GM12874 (cell line): ENCODE results near the gene CMTM1.

ENCODE experiments used
- TF ChIP-seq, protein P1 (sequence below): IDR thresholded peaks from 2 replicates; pipeline ENCODE4 v1.5.1; 2011; ENCODE audit warnings: low read depth, mild to moderate bottlenecking, control low read depth, low read length, moderate library complexity; ENCODE audit not compliant: insufficient read depth

Gene CMTM1

DNA sequence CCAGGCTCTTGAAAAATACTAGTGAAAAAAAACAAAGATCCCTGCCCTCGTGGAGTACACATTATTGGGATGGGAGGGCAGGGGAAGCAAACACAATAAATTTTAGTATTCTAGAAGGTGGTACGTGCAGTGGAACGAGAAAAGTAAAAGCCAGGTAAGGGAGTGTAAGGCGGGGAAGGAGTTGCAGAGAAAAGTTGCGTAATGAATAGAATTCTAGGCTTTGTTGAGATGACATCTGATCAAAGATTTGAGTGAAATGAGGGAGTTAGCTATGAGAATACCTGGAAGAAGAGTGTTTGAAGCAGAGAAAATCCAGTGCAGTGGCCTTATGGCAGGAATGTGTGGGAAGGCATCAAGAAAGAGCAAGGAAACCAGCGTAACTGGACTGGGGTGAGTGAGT, 11.7 kb upstream of the CMTM1 start:
- TF ChIP-seq, protein P1, sequence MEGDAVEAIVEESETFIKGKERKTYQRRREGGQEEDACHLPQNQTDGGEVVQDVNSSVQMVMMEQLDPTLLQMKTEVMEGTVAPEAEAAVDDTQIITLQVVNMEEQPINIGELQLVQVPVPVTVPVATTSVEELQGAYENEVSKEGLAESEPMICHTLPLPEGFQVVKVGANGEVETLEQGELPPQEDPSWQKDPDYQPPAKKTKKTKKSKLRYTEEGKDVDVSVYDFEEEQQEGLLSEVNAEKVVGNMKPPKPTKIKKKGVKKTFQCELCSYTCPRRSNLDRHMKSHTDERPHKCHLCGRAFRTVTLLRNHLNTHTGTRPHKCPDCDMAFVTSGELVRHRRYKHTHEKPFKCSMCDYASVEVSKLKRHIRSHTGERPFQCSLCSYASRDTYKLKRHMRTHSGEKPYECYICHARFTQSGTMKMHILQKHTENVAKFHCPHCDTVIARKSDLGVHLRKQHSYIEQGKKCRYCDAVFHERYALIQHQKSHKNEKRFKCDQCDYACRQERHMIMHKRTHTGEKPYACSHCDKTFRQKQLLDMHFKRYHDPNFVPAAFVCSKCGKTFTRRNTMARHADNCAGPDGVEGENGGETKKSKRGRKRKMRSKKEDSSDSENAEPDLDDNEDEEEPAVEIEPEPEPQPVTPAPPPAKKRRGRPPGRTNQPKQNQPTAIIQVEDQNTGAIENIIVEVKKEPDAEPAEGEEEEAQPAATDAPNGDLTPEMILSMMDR: no peak

DNA sequence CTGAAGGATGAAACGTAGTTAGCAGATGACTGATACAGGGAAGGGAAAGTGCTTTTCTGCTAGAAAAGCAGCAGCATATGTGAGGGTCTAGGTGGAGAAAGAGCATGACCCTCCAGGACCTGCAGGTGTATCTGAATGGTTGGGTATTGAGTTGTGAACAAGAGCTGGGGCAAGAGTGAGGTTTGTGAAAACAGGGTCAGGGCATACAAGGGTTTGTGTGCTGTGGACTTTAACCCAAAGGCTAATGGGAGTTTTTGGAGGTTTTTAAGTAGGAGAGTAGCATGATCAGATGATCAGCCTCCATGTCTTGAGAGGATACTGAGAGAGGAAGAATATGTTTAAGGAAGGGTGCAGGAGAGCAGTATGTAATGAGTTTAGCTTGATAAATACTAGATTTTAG, 6.1 kb upstream of the CMTM1 start:
- TF ChIP-seq, protein P1: no peak

DNA sequence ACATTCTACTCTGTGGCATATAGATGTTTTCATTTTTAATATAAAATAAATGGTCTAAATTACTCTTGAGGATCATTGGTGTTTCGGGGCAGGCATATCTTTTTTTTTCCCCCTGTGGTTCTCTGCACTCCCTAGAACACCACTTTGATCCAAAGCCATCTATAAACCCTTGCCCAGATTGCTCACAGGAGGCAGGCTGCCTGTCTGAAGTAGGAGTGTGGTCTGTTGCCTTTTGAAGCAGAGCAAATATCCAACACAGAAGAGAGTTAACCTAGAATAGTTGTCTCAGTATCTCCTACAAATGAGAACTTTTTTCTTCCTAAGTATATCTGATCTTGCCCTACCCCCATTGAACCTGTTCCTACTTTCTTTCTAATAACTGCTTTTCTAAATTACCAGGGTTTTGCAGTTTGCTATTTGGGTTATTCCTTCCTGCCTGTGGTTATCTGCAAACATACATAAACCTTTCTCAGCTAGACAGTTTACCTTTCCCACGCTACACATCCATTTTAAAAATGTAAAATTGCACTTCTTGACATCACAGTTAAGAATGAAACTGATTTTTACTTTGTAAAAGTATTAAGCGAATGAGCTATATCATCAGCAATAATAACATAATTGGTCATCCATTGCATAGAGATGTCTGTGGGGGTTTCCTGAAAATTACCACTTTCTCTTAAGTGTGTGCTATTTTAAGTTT, 4.7 kb upstream of the CMTM1 start:
- TF ChIP-seq, protein P1: no peak

DNA sequence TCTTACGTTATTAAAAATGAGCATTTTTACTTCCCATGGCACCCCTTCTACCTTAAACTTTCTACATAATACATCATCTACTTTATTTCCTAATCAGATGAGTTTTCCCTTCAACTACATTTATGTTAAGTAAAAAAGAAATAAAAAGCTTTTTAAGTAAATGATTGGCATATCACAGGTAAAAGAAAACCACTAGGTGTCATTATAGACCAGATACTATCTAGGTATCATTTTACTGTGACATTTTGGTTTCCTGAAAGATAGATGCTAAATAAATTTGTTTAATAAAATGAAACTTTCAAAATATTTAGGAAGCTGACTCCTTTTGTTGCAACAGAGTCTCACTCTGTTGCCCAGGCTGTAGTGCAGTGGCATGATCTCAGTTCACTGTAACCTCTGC, 3.8 kb upstream of the CMTM1 start:
- TF ChIP-seq, protein P1: no peak

DNA sequence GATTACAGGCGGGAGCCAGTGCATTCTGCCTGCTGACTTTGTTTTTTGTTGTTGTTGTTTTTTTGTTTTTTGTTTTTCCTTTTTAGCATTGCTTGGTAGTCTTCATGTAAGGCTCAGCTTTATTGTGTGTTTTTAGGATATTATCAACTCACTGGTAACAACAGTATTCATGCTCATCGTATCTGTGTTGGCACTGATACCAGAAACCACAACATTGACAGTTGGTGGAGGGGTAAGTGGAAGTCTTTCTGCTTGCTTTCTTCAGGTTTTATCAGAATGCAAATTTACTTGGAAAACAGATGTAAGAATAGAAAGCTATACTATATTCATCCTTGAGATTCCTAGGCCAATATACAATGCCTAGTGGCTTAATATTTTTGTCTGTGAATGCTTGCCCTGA, 3.3 kb upstream of the CMTM1 start:
- TF ChIP-seq, protein P1: no peak

DNA sequence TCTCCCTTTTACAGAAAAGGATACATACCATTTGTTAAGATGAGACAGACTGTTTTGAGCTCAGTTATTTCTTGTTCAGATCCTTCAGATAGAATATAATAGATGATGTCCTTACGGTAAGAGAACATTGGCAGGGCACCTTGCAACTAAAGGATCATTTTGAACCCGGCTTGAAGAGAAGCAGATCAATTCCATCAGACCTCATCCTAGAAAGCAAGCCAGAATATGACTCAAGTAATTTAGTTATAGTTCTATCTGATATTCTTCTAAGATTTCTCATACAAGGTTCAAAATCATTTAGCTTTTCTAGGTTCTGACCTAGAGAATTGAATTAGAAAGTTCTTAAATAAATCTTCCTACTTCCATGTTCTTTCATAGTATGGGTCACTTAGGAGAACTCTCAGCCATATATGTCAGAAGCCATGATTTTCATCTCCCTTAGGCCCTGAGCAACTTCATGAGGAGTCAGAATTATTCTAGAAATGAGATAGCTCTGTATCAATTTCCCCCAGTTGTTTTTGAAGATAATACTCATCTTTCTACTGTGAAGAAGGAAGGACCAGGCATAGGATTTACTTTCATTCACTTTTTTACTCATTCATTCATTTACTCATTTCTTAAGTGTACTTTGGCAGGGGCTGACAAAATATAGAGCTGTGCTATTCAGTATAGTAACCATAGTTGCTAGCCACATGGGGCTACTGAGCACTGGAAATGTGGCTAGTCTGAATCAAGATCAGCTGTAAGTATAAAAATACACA, 2.5 kb upstream of the CMTM1 start:
- TF ChIP-seq, protein P1: no peak

DNA sequence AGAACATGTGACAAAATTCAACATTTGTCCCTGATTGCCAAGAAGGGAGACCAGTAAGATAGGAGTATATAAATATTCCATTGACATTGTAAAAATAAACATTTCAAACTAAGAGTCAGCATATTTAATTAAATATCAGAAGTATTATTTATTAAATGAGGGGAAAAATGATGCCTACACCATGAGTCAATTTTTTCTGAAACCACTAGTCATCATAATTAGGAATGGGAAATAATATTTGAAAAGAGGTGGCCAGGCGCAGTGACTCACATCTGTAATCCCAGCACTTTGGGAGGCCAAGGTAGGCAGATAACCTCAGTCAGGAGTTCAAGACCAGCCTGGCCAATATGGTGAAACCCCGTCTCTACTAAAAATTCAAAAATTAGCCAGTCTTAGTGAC, 2.1 kb downstream of the CMTM1 start:
- TF ChIP-seq, protein P1: no peak
